Trophoblast cell (in vitro differentiated cells and primary cell): ENCODE results near the gene FBN1.

Experiments used
- DNase-seq, 2 donors: peaks; one replicate each; pipeline ENCODE4 v3.0.0-alpha.2; 2016
- H2AFZ ChIP-seq: 2 replicates; pipeline ENCODE4 v1.6.1; 2013; ENCODE audit warnings: low read length, moderate library complexity, mild to moderate bottlenecking; ENCODE audit not compliant: insufficient read depth, poor library complexity
- H2AK5ac ChIP-seq: 2 replicates; pipeline ENCODE4 v1.6.1; 2013; ENCODE audit warnings: mild to moderate bottlenecking, low read length
- H2BK120ac ChIP-seq: 2 replicates; pipeline ENCODE4 v1.6.1; 2013; ENCODE audit warnings: low read length, mild to moderate bottlenecking, moderate library complexity; ENCODE audit not compliant: insufficient read depth, poor library complexity
- H2BK12ac ChIP-seq: 2 replicates; pipeline ENCODE4 v1.6.1; 2013; ENCODE audit warnings: mild to moderate bottlenecking, low read length, moderate library complexity
- H2BK5ac ChIP-seq: 2 replicates; pipeline ENCODE4 v1.6.1; 2013; ENCODE audit warnings: low read length, low read depth, moderate library complexity, mild to moderate bottlenecking; ENCODE audit not compliant: poor library complexity
- H3K14ac ChIP-seq: 2 replicates; pipeline ENCODE4 v1.6.1; 2013; ENCODE audit warnings: mild to moderate bottlenecking, low read length
- H3K18ac ChIP-seq: 2 replicates; pipeline ENCODE4 v1.6.1; 2013; ENCODE audit warnings: mild to moderate bottlenecking, low read length
- H3K23ac ChIP-seq: 2 replicates; pipeline ENCODE4 v1.6.1; 2013; ENCODE audit warnings: low read length
- H3K27ac ChIP-seq: 2 replicates; pipeline ENCODE4 v1.5.1; 2013; ENCODE audit warnings: low read depth, mild to moderate bottlenecking, inconsistent platforms, low read length, moderate library complexity
- H3K27me3 ChIP-seq: 2 replicates; pipeline ENCODE4 v1.6.1; 2013; ENCODE audit warnings: inconsistent platforms, mild to moderate bottlenecking, low read length, moderate library complexity; ENCODE audit not compliant: insufficient read depth
- H3K36me3 ChIP-seq, 2 experiments: 1 replicate in 1 of 2; 2 replicates in 1 of 2; pipeline ENCODE4 v1.6.1; 2013; ENCODE audit warnings: low read length in 2 of 2, mild to moderate bottlenecking in 2 of 2, moderate library complexity in 1 of 2; ENCODE audit not compliant: insufficient read depth in 2 of 2, control insufficient read depth in 1 of 2
- H3K4ac ChIP-seq: 2 replicates; pipeline ENCODE4 v1.6.1; 2013; ENCODE audit warnings: low read depth, mild to moderate bottlenecking, low read length, moderate library complexity
- H3K4me1 ChIP-seq, 2 experiments: 1 replicate in 1 of 2; 2 replicates in 1 of 2; pipeline ENCODE4 v1.6.1; 2013; ENCODE audit warnings: low read length in 2 of 2, mild to moderate bottlenecking in 2 of 2, moderate library complexity in 1 of 2; ENCODE audit not compliant: insufficient read depth in 2 of 2, control insufficient read depth in 1 of 2
- H3K4me2 ChIP-seq: 2 replicates; pipeline ENCODE4 v1.6.1; 2013; ENCODE audit warnings: inconsistent platforms, mild to moderate bottlenecking, low read length, moderate library complexity
- H3K4me3 ChIP-seq: 2 replicates; pipeline ENCODE4 v1.5.1; 2013; ENCODE audit warnings: mild to moderate bottlenecking, low read depth, low read length, inconsistent platforms
- H3K79me1 ChIP-seq: one replicate; pipeline ENCODE4 v1.6.1; 2013; ENCODE audit warnings: low read length
- H3K79me2 ChIP-seq: 2 replicates; pipeline ENCODE4 v1.6.1; 2013; ENCODE audit warnings: low read length, mild to moderate bottlenecking; ENCODE audit not compliant: control insufficient read depth, insufficient read depth, poor library complexity
- H3K9ac ChIP-seq: 2 replicates; pipeline ENCODE4 v1.6.1; 2013; ENCODE audit warnings: mild to moderate bottlenecking, low read length
- H3K9me3 ChIP-seq: 2 replicates; pipeline ENCODE4 v1.6.1; 2013; ENCODE audit warnings: low read depth, mild to moderate bottlenecking, control low read depth, inconsistent platforms, low read length; ENCODE audit not compliant: insufficient read depth
- H4K12ac ChIP-seq: 2 replicates; pipeline ENCODE4 v1.6.1; 2013; ENCODE audit warnings: low read depth, mild to moderate bottlenecking, low read length, moderate library complexity
- H4K8ac ChIP-seq: 2 replicates; pipeline ENCODE4 v1.6.1; 2013; ENCODE audit warnings: low read depth, mild to moderate bottlenecking, low read length, moderate library complexity
- H4K91ac ChIP-seq: one replicate; pipeline ENCODE4 v1.6.1; 2013; ENCODE audit warnings: low read depth, mild to moderate bottlenecking, low read length, moderate library complexity
- WGBS: extraction: QIAGEN DNeasy Blood & Tissue Kit; methylation state at CpG from one replicate; pipeline ENCODE4 v1.1.7; 2013; ENCODE audit warnings: missing lambda C conversion rate; ENCODE audit not compliant: insufficient read length, insufficient coverage; ENCODE audit errors: extremely low coverage; 5-methylcytosine and 5-hydroxymethylcytosine counted together

The FBN1 gene

DNA sequence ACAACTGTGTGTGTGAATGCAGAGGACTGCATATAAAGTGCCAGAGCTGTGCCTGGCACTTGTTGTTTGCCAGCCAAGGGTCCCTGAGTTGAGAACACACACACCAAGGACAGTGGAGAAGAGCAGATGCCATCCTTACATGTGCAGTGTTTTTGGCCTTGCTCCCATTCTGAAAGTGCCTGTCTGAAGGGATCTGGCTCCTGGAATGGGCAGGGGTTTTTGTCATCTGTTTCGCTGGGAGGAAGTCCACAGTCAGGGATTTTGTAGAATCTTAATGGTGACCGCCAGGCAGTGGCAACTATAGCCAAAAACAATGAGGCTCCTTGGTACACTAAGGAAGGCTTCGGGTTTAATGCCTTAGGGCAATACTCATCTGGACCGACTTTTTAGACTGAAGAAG, 250.5 kb downstream of the FBN1 start:
- no peak overlapping the region for H4K12ac ChIP-seq
- no peaks in the 10 kb centered on the region for H3K79me1 ChIP-seq
- no peak overlapping the region for H3K4me3 ChIP-seq
- H3K79me2 ChIP-seq, result no peaks in the 10 kb centered on the region
- H2BK12ac ChIP-seq, result no peak overlapping the region
- H3K9ac ChIP-seq, result no peak overlapping the region
- H4K91ac ChIP-seq, result no peak overlapping the region
- no peak for DNase-seq
- no peaks in the 10 kb centered on the region for H3K36me3 ChIP-seq
- H3K23ac ChIP-seq, result no peak overlapping the region
- WGBS, result no CpG with 5 or more reads among the region's 4 CpGs
- H3K4ac ChIP-seq, result no peak overlapping the region
- H3K4me1 ChIP-seq, result no peaks in the 10 kb centered on the region
- H3K9me3 ChIP-seq, result peaks cover 1% of the 10 kb centered on the region
- H2AK5ac ChIP-seq, result no peak overlapping the region
- no peak overlapping the region for H2BK120ac ChIP-seq
- no peak overlapping the region for H3K18ac ChIP-seq
- no peaks in the 10 kb centered on the region for H3K27me3 ChIP-seq
- H4K8ac ChIP-seq, result no peak overlapping the region
- H3K14ac ChIP-seq, result no peak overlapping the region
- no peak overlapping the region for H3K27ac ChIP-seq
- no peak overlapping the region for H2BK5ac ChIP-seq
- no peak overlapping the region for H3K4me2 ChIP-seq
- H2AFZ ChIP-seq, result no peak overlapping the region

DNA sequence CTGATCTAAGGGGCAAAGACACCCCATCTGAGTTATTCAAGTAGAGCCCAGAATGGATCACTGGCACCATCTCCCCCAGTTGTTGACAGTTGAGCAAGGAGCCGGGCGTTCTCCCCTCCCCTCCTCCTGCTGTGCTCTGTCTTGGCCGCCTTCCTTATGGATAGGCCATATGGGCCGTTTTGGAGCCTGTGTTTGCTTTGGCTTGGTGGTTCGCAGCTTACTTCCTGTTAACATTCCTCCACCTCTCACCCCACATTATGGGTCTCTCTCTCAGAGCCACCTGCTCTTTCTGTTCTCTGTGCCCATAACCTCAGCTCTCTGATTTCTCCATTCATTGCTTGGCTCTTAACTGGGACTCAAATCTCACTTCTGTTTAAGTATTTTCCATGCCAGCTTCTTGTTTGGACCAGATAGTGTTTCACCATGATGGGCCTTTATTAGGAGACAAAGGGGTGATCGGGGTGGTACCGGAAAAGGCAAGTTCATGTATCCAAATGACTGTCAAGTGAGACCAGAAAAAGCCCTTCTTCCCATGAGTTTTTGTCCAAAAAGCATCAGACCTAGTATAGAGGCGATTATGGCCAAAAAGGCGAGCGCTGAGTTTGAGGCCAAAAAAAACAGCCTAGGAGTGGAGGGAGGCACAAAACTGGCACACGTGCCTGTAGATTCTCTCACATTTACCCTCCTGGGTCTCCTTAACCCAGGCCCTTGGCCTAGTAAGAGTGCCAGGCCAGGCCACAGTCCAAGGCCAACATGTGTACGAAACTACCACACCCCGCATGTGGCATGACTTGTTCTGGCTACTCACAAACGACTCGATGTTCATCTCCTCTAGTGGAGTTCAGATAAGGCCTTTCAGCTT, 251.6 kb downstream of the FBN1 start:
- Histone ChIP-seq H3K4me1 (no peaks in the 10 kb centered on the region), H3K27me3 (no peaks in the 10 kb centered on the region), H3K23ac (no peak overlapping the region), H2BK120ac (no peak overlapping the region), H2AFZ (no peak overlapping the region), H2BK12ac (no peak overlapping the region), H3K4me3 (no peak overlapping the region), H2BK5ac (no peak overlapping the region), H2AK5ac (no peak overlapping the region), H3K4me2 (no peak overlapping the region), H3K9ac (no peak overlapping the region), H3K18ac (no peak overlapping the region), H3K36me3 (no peaks in the 10 kb centered on the region), H3K14ac (no peak overlapping the region), H4K12ac (no peak overlapping the region), H4K8ac (no peak overlapping the region), H3K27ac (no peak overlapping the region), H3K9me3 (peaks cover 1% of the 10 kb centered on the region), H4K91ac (no peak overlapping the region), H3K79me2 (no peaks in the 10 kb centered on the region), H3K79me1 (no peaks in the 10 kb centered on the region), H3K4ac (no peak overlapping the region)
- DNase-seq, result no peak
- no CpG with 5 or more reads among the region's 15 CpGs for WGBS

DNA sequence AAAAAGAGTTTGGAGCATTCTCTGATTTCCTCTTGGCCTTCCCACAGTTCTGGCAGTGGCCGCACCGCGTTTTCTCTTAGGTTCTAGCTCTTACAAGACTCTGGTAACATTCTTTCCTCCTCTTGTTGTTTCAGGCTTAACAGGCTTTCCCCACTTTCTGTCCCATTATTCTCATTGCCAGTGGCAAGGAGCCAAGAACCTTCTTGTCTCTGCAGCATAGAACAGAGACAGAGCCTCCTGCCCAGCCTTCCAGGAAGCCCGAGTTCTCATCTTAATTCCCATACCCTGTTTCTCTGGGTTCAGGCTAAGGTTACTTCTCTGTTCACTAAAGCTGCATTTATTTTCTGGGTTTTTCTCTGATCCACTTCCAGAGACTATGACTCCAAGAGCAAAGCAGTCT, 253.2 kb downstream of the FBN1 start:
- H3K36me3 ChIP-seq, result no peaks in the 10 kb centered on the region
- H4K12ac ChIP-seq, result no peak overlapping the region
- H3K79me2 ChIP-seq, result no peaks in the 10 kb centered on the region
- H3K79me1 ChIP-seq, result no peaks in the 10 kb centered on the region
- no peak overlapping the region for H4K91ac ChIP-seq
- H3K18ac ChIP-seq, result no peak overlapping the region
- WGBS, result no CpG with 5 or more reads among the region's 4 CpGs
- H3K4me3 ChIP-seq, result no peak overlapping the region
- H3K4me2 ChIP-seq, result no peak overlapping the region
- no peak overlapping the region for H3K27ac ChIP-seq
- no peak overlapping the region for H3K14ac ChIP-seq
- H3K9ac ChIP-seq, result no peak overlapping the region
- H3K4me1 ChIP-seq, result no peaks in the 10 kb centered on the region
- no peak overlapping the region for H2BK120ac ChIP-seq
- no peaks in the 10 kb centered on the region for H3K27me3 ChIP-seq
- H4K8ac ChIP-seq, result no peak overlapping the region
- peaks cover 1% of the 10 kb centered on the region for H3K9me3 ChIP-seq
- DNase-seq, result no peak
- no peak overlapping the region for H3K4ac ChIP-seq
- no peak overlapping the region for H3K23ac ChIP-seq
- H2AK5ac ChIP-seq, result no peak overlapping the region
- no peak overlapping the region for H2BK5ac ChIP-seq
- no peak overlapping the region for H2AFZ ChIP-seq
- no peak overlapping the region for H2BK12ac ChIP-seq

DNA sequence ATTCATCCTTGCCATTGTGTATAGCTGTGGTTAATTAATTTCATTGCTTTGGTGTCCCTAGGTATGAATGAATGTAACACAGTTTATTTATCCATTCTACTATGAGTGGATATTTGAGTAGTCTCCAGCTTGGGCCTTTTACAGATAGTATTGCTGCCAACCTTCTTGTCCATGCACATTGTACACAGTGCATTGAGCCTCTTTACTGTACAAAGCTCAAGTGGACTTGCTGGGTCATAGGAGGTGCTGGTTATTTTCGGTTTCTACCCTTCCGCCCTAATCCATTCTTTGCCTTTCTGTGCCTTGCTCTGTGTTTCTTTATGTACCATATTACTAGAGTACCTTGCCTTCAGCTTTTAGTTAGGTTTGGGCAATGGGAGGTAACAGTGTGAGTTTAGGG, 253.6 kb downstream of the FBN1 start:
- no peak overlapping the region for H3K4me3 ChIP-seq
- H3K79me1 ChIP-seq, result no peaks in the 10 kb centered on the region
- H3K27ac ChIP-seq, result no peak overlapping the region
- no peaks in the 10 kb centered on the region for H3K36me3 ChIP-seq
- no peak overlapping the region for H3K4ac ChIP-seq
- no peaks in the 10 kb centered on the region for H3K27me3 ChIP-seq
- no peak overlapping the region for H4K91ac ChIP-seq
- no peak overlapping the region for H2BK5ac ChIP-seq
- no peaks in the 10 kb centered on the region for H3K79me2 ChIP-seq
- no peak overlapping the region for H3K9ac ChIP-seq
- peaks cover 1% of the 10 kb centered on the region for H3K9me3 ChIP-seq
- no peak overlapping the region for H3K18ac ChIP-seq
- H4K8ac ChIP-seq, result no peak overlapping the region
- no peak overlapping the region for H3K23ac ChIP-seq
- H2BK12ac ChIP-seq, result no peak overlapping the region
- no peak overlapping the region for H2BK120ac ChIP-seq
- no peak overlapping the region for H4K12ac ChIP-seq
- DNase-seq, result no peak
- whole genome bisulfite sequencing, result no CpG with 5 or more reads among the region's 2 CpGs
- no peak overlapping the region for H3K4me2 ChIP-seq
- H3K14ac ChIP-seq, result no peak overlapping the region
- no peak overlapping the region for H2AK5ac ChIP-seq
- H3K4me1 ChIP-seq, result no peaks in the 10 kb centered on the region
- no peak overlapping the region for H2AFZ ChIP-seq
